Uterus (tissue), 2 donors: ENCODE data around the gene DUOX2.

Experiments used
- POLR2A ChIP-seq, 2 donors: fragments of 450-650 bp; IDR thresholded peaks; one replicate each; pipeline ENCODE4 v1.6.1; 2016; ENCODE audit warnings: antibody characterized with exemption in 2 of 2, mild to moderate bottlenecking in 1 of 2, moderate library complexity in 1 of 2
- TF ChIP-seq, protein P1 (sequence below), 4 experiments: fragments of 200-600 bp in 2 of 4; fragments of 450-650 bp in 2 of 4; sonication (generic) in 2 of 4; IDR thresholded peaks; one replicate each; pipeline ENCODE4 v1.5.1; 2016 to 2019; ENCODE audit warnings: antibody characterized with exemption in 4 of 4, mild to moderate bottlenecking in 2 of 4, moderate library complexity in 1 of 4

GRCh38 chr15:45113380-45113990 is 487 bp downstream of the DUOX2 start:
- TF ChIP-seq, protein P1, sequence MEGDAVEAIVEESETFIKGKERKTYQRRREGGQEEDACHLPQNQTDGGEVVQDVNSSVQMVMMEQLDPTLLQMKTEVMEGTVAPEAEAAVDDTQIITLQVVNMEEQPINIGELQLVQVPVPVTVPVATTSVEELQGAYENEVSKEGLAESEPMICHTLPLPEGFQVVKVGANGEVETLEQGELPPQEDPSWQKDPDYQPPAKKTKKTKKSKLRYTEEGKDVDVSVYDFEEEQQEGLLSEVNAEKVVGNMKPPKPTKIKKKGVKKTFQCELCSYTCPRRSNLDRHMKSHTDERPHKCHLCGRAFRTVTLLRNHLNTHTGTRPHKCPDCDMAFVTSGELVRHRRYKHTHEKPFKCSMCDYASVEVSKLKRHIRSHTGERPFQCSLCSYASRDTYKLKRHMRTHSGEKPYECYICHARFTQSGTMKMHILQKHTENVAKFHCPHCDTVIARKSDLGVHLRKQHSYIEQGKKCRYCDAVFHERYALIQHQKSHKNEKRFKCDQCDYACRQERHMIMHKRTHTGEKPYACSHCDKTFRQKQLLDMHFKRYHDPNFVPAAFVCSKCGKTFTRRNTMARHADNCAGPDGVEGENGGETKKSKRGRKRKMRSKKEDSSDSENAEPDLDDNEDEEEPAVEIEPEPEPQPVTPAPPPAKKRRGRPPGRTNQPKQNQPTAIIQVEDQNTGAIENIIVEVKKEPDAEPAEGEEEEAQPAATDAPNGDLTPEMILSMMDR (IDR thresholded peaks at IDR 0.05): no peak
- TF ChIP-seq POLR2A (IDR thresholded peaks at IDR 0.05): no peak
